GM18526 (cell line): ENCODE results near the gene CLEC4M.

Experiments used
- POLR2A ChIP-seq: IDR thresholded peaks from 3 replicates; pipeline ENCODE4 v1.6.1; 2011; ENCODE audit not compliant: insufficient read length; ENCODE audit errors: extremely low read depth

Gene CLEC4M

GRCh38 chr19:7784856-7785255, 21.8 kb downstream of the CLEC4M start:
- no peak for TF ChIP-seq POLR2A

GRCh38 chr19:7787141-7787540, 24.1 kb downstream of the CLEC4M start:
- no peak for TF ChIP-seq POLR2A

- no peak for TF ChIP-seq POLR2A
Measured at GRCh38 chr19:7787602-7788177, 24.6 kb downstream of the CLEC4M start.

GRCh38 chr19:7788178-7788932, 25.3 kb downstream of the CLEC4M start:
- TF ChIP-seq POLR2A: no peak

- no peak for TF ChIP-seq POLR2A
Measured at GRCh38 chr19:7788933-7789323, 25.9 kb downstream of the CLEC4M start.

- no peak for TF ChIP-seq POLR2A
Measured at GRCh38 chr19:7789447-7789846, 26.4 kb downstream of the CLEC4M start.

GRCh38 chr19:7790416-7790815, 27.4 kb downstream of the CLEC4M start:
- TF ChIP-seq POLR2A: no peak

- TF ChIP-seq POLR2A: no peak
Measured at GRCh38 chr19:7792281-7792680, 29.2 kb downstream of the CLEC4M start.

- no peak for TF ChIP-seq POLR2A
Measured at GRCh38 chr19:7793493-7793892, 30.4 kb downstream of the CLEC4M start.

- no peak for TF ChIP-seq POLR2A
Measured at GRCh38 chr19:7795555-7796161, 32.6 kb downstream of the CLEC4M start.

- no peak for TF ChIP-seq POLR2A
Measured at GRCh38 chr19:7799640-7800355, 36.8 kb downstream of the CLEC4M start.

GRCh38 chr19:7801020-7801570, 38.1 kb downstream of the CLEC4M start:
- TF ChIP-seq POLR2A: no peak

GRCh38 chr19:7806234-7806633, 43.2 kb downstream of the CLEC4M start:
- TF ChIP-seq POLR2A: no peak

GRCh38 chr19:7806876-7807275, 43.8 kb downstream of the CLEC4M start:
- no peak for TF ChIP-seq POLR2A

- no peak for TF ChIP-seq POLR2A
Measured at GRCh38 chr19:7808108-7808507, 45.1 kb downstream of the CLEC4M start.
